ENCODE data around the gene GRIP2. TPM values are rescaled to one million over a fixed set of nuclear protein-coding genes. Genes with fewer than 3 reads are reported as not detected.

GRIP2 gene
- total and polyA plus RNA-seq, 9 donors = 1.1 to 19.4 (median 5.4) TPM

DNA sequence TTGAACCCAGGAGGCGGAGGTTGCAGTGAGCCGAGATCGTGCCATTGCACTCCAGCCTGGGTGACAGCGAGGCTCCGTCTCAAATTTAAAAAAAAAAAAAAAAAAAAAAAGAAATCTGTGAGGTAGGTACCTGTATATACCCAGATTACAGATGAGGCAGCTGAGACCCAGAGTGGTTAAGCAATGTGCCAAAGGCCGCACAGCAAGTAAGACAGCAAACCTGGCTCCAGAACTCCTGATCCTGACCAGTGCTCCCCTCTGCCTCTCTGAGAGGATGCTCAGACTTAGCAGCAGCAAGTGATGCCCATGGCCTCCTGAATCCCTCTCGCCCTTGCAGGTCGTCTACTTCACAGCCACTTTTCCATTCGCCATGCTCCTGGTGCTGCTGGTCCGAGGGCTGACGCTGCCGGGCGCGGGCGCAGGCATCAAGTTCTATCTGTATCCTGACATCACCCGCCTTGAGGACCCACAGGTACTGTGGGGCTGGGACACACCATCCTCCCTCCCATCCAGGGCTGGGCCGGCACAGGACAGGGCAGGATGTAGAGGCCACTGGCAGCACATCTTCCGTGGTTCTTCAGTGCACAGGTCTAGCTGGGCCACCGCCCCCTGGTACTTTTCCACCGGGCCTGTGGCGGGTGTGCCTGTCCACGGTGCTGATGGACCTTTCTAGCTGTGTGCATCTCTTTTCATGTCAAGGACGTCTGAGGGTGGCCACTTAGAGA is 73.8 kb downstream of the GRIP2 start:
- TF ChIP-seq, protein P1, sequence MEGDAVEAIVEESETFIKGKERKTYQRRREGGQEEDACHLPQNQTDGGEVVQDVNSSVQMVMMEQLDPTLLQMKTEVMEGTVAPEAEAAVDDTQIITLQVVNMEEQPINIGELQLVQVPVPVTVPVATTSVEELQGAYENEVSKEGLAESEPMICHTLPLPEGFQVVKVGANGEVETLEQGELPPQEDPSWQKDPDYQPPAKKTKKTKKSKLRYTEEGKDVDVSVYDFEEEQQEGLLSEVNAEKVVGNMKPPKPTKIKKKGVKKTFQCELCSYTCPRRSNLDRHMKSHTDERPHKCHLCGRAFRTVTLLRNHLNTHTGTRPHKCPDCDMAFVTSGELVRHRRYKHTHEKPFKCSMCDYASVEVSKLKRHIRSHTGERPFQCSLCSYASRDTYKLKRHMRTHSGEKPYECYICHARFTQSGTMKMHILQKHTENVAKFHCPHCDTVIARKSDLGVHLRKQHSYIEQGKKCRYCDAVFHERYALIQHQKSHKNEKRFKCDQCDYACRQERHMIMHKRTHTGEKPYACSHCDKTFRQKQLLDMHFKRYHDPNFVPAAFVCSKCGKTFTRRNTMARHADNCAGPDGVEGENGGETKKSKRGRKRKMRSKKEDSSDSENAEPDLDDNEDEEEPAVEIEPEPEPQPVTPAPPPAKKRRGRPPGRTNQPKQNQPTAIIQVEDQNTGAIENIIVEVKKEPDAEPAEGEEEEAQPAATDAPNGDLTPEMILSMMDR (IDR thresholded peaks at IDR 0.05) = no peak
- TF ChIP-seq EP300 (IDR thresholded peaks at IDR 0.05) (no peak), POLR2A (IDR thresholded peaks at IDR 0.05) (no peak)

DNA sequence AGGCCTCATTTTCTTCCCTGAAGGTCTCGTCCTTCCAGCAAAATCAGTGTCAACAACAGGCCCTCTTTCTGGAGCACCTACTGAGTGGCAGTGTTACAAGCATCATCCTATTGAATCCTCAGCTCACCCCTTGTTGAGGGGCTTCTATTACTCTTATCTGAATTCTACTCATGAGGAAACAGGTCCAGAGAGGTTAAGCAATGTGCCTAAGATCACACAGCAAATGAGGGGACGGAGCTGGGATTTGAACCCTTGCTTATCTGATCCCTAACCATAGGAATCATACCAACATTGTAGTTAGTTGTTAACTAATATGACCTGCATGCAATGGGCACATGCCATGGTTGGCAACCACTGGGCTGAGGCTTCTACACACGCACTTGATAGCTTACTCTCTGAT is 74.7 kb downstream of the GRIP2 start:
- no peak for DNase-seq
- intact Hi-C loops (cut with DNase I) = loop anchor here in 3 of 4 donors (5.0 kb wide), 2 partner anchors 203 to 263 kb away; no protein-coding TSS in a partner anchor
- Histone ChIP-seq H3K4me3 (no peak overlapping the region), H3K4me1 (ENCODE audit: insufficient read depth) (peaks cover 15% of the 10 kb centered on the region), H3K27ac (peak overlapping the region in 1 of 2 donors; percentile 27), H3K36me3 (no peaks in the 10 kb centered on the region), H3K9me3 (no peaks in the 10 kb centered on the region), H3K27me3 (no peaks in the 10 kb centered on the region)
- WGBS, 3 donors = 91 to 94% (median 93%) methylated on average over 3 of the region's 3 CpGs
- TF ChIP-seq, protein P1 (IDR thresholded peaks at IDR 0.05) = no peak
- TF ChIP-seq EP300 (IDR thresholded peaks at IDR 0.05) (no peak), POLR2A (IDR thresholded peaks at IDR 0.05) (no peak)

More for the DNA sequence above, 73.8 kb downstream of the GRIP2 start:
- Histone ChIP-seq H3K4me1 (ENCODE audit: insufficient read depth) (peaks cover 8% of the 10 kb centered on the region), H3K27me3 (no peaks in the 10 kb centered on the region), H3K9me3 (no peaks in the 10 kb centered on the region), H3K4me3 (no peak overlapping the region), H3K27ac (peak overlapping the region in 1 of 2 donors; percentile 44), H3K36me3 (no peaks in the 10 kb centered on the region)
- intact Hi-C loops (cut with DNase I) = loop anchor here in 3 of 4 donors (2.0 to 5.0 kb wide), 3 partner anchors 204 to 264 kb away; no protein-coding TSS in a partner anchor
- 77 to 90% (median 81%) methylated on average over 23 of the region's 23 CpGs for WGBS, 3 donors
- no peak for DNase-seq

DNA sequence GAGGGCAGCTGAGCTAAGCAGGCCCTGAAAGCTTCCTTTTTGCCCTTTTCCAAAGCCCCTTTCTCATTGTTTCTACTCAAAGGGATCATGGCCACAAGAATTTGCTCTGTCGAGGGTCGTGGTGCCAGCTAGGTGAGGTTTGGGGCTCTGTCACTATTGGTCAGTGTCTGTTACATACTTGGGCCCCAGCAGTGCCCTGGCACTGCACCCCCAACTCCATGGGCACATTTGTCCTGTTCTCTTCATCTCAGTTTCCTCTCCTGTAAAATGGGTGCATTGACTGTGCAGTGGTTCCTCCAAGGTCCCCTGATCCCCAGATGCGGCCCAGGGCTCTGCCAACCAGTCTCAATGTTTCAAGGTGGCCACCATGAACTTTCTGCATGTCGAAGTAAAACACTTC is 75.6 kb downstream of the GRIP2 start:
- no peaks in the 10 kb centered on the region for H3K36me3 ChIP-seq
- no peaks in the 10 kb centered on the region for H3K9me3 ChIP-seq
- intact Hi-C loops (cut with DNase I) = loop anchor here in 2 of 4 donors (5.0 kb wide), 2 partner anchors 62 to 262 kb away; partner anchors contain the start of gene SLC6A6 (in 1 of the 2)
- no peak for TF ChIP-seq POLR2A (IDR thresholded peaks at IDR 0.05)
- TF ChIP-seq, protein P1 (IDR thresholded peaks at IDR 0.05) = no peak
- DNase-seq = no peak
- peaks cover 17% of the 10 kb centered on the region for H3K4me1 ChIP-seq (ENCODE audit: insufficient read depth)
- 91 to 94% (median 92%) methylated on average over 4 of the region's 4 CpGs for WGBS, 3 donors
- H3K27ac ChIP-seq = peak overlapping the region in 1 of 2 donors; percentile 53
- no peaks in the 10 kb centered on the region for H3K27me3 ChIP-seq
- no peak overlapping the region for H3K4me3 ChIP-seq

DNA sequence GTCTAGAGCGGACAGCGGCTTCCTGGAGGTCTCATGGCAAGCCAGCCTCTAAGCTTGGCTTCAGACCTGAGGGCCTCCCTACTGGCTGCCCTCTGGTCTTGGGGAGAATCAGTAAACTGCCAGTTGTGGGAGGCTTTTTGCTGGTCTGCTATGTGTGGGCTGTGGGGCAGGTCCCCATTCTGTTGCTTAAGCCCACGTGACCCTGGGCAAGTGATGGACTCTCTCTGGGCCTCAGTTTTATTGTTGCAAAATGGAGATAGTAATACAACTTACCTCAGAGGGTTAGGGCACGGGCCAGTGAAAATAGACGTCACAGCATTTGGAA is 76.0 kb downstream of the GRIP2 start:
- intact Hi-C loops (cut with DNase I) = loop anchor here in 2 of 4 donors (5.0 kb wide), 2 partner anchors 62 to 262 kb away; partner anchors contain the start of gene SLC6A6 (in 1 of the 2)
- Histone ChIP-seq H3K4me3 (no peak overlapping the region), H3K27me3 (no peaks in the 10 kb centered on the region), H3K36me3 (no peaks in the 10 kb centered on the region), H3K27ac (peak overlapping the region in 1 of 2 donors; percentile 53), H3K9me3 (no peaks in the 10 kb centered on the region), H3K4me1 (ENCODE audit: insufficient read depth) (peaks cover 17% of the 10 kb centered on the region)
- no peak for DNase-seq
- TF ChIP-seq EP300 (IDR thresholded peaks at IDR 0.05) = no peak
- no peak for TF ChIP-seq POLR2A (IDR thresholded peaks at IDR 0.05)
- TF ChIP-seq, protein P1 (IDR thresholded peaks at IDR 0.05) = no peak
- WGBS, 3 donors = 85 to 95% (median 90%) methylated on average over 5 of the region's 5 CpGs

All from ovary (tissue), 9 donors.